HG03439 (cell line): ENCODE data around the gene B9D1.

ENCODE experiments used
- ATAC-seq: cut with Tn5 transposase; IDR thresholded peaks from one replicate; pipeline ENCODE4 v1.9.1; 2021; ENCODE audit warnings: mild to moderate bottlenecking, moderate library complexity; ENCODE audit not compliant: unreplicated experiment

Gene B9D1

DNA sequence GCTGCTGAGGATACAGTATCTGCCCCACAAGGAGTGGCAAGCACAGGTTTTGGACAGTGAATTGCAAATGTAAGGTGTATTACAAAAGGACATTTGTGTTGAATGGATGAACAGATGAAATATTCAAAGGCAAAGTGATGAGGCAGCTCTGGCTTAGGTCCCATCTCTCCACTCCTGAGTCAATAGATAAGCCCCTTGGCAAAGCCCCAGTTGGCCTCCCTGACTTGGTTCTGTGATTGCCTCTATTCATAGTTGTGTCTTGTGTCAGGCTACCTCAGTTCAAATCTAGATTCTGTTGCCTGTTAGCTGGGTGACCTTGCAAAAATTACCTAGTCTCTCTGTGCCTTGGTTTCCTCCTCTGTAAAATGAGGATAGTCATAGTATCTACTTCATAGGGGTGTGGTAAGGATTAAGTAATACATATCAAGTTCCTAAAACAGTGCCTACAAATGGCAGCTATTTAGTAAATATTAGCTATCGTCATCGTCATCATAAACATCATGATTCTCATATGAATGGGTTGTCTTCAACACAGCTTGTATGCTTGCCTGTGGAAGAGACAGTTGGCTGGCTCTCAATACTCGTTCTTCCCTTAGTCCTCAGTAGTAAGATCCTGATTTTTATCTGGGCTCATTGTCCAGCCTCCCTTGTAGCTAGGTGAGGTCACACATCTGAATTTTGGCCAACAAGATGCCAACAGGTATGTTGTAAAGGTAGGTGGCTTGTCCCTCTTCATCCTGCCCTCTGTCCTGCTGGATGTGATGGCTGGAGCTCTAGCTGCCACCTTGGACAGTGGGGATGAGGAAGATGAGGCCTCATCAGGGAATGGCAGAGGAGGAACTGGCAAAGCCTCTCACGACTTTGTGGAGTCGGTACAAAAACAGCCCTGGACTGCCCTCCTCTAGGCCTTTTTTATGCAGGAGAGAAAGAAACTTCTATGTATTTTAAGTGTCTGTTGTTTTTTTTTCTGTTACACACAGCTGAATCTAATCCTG lies 26.6 kb upstream of the B9D1 start:
- no peak for ATAC-seq

DNA sequence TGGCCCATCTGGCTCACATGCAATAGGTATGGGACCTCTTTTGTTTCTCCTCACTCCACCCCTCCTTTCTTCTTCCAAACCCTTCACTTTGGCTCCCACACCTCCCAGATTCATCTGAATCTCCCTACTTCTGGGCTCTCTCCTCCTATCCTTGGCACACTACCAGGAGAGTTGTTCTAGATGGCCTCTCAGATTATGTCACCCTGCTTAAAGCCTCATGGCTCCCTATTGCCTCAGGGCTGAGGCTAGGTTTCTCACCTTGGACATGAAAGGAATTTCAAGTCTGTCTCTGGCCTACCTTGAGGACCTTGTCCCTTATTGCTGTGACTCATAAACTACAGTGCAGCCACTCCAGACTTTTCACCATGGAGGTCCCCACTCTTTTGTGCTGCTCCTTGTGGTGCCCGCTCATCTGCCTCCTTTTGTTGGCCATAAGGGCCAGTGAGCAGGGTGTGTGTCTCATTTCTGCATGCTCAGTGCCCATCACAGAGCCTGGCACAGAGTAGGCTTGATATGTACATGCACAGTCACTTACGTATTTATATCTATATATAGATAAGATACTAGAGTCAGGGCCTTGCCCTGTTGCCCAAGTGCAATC lies 25.5 kb upstream of the B9D1 start:
- no peak for ATAC-seq

DNA sequence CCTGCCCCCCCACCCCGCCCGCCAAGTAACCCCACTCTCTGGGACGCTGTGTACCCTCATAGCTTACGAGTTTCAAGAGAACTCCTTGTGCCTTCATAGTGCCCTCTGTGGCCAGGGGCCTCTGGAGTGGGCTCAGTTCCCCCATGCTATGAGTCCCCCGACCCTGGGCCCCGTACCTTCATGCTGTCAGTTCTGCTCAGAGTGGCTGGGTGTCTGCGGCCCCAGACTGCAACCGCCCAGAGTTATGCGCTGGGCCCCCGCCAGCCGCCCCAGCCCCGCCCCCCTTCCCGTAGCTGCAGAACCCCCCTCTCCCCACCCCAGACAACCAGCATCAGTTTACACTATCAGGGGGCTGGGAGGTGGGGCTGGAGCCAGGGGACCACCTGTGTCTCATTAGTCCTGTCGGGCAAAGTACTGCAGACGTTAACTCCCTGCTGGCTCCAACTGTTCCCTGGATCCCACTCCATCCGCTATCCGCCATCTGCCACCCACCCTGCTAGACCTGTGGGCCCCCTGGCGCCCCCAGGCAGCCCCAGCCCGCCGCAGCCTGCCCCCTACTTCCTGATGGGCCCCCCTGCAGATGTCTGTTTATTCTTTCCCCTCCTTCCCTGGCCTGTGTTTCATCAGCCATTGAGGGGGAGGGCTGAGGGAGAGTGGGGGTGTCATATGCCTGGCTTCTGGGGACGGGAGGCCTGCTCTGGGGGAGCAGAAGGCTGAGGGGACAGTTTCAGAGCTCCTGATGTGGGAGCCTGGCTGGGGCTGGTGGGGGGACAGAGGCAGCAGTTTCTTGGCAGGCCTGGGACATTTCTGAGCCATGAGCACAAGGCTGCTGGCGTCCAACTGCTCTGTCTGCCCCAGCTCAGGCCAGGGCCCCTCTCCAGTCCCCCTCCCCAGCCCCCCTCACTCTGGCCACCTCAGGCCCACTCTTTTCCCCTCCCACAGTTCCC lies 24.7 kb upstream of the B9D1 start, which contains the start of gene MFAP4:
Gene MFAP4 (minus strand): TSS at position 217 of the 947 bp plus-strand sequence. CDS start 35 bp downstream, at position 182.
- ATAC-seq = no peak

DNA sequence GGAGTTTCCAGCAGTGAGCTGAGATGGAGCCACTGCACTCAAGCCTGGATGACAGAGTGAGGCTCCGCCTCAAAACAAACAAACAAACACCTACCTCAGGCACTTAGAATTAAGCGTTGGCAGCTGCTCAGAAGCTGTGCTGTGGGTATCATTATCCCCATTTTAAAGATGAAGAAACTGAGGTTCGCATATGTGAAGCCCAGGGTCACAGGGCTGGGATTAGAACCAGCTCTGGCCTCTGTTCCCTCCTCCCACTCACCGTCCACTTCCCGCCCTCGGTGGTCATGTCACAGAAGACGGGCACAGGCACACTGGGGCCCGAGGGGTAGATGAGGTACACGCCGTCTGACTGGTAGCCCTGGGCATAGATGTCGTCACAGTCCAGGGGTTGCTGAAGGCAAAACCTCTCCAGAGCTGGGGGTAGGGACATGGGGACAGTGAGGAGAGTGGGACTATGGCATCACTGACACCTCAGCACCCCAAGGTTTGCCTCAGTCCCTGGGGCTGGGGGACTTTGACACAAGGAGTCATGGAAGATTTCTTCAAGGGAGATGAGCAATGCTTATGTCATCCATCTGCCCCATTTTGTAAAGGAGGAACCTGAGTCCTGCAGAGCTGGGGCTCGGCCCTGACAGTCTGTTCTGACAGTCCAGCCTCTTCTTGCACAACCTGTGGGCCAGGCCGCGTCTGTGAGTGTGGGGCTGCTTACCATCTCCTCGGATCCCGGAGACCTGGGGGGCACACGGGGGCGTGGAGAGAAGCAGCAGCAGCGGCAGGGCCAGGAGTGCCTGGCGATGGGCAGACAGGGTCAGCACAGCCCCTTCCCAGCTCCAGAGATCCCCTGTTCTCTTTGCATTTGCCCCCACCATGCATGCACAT lies 23.8 kb upstream of the B9D1 start:
- ATAC-seq = no peak

DNA sequence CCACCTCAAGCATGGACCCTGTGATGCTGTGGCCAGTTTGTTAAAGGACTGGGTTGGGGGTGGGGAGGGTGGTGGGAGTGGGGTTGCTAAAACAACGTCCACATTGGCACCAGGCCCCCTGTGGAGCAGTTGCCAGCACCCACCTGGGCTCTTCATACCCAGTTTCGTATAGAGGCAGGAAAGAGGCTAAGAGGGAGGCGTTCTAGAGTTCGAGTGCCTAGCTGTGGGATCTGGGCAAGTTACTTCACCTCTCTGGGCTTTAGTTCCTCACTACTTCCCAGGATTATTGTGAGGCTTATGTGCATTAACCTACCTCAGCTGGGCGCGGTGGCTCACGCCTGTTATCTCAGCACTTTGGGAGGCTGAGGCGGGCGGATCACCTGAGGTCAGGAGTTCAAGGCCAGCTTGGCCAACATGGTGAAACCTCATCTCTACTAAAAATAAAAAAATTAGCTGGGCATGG lies 23.0 kb upstream of the B9D1 start:
- no peak for ATAC-seq

DNA sequence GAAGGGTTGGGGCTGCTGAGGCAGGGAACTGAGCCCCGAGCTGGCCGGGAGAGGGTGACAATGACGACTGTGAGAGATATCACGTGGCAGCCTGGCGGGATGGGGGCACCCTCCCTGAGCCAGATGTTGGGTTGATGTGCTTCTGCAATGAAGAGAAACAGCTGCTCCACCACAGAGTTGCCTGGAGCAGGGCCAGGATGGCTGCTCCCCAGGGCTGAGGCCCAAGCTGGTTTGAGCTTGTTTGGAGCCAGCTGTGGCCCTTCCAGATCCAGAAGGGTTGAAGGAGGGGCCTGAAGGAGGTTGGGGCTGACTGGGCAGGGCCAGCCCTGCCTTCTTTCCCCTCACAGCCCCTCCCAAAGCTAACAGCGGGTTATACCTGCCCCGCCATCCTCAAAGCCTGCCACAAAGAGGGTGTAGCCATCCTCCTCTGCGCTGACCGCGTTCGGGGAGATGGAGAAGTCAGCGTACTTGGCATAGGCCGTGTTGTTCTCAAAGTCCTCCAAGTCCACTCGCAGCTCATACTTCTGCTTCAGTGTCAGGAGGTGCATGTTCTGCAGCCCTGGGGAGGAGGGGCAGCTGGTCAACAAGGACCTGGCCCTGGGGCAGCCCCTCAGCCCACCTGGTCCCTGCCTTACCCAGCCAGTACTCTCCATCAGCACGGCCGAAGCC lies 22.3 kb upstream of the B9D1 start:
- no peak for ATAC-seq

DNA sequence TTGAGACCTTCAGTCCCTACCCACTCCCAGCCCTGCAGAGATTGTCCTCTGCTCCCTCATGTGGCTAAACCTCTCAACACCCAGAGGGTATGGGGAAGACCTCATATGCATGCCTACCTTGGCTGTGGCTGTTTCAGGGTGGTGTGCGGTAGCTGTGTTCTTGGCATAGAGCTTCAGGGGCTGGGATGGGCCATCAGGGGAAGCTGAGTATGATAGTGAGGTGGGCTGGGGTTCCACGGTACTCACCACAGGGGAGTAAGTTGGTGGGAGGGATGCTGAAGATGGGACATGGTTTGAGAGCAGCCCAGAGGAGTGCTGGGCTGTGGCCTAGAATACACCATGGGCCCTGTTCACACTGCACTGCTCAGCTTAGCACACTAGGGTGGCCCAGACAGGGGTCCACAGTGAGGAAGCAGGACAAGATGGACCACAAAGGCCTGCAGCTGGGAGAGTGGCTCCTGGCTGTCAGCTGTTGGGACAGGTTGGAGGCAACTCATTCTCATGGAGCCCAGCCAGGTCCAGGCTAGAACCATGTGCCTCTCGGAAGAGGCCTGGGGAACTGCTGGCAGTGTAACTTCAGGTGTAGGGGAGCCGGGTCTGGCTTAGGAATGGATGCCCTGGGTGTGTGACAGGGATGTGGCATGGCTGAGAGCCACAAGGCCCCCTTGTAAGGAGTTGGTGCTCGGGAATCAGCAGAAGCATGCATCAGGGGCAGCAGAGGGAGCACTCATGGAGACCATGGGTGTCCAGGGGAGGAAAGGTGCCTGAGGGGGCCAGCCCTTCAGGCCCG lies 21.4 kb upstream of the B9D1 start:
- no peak for ATAC-seq

DNA sequence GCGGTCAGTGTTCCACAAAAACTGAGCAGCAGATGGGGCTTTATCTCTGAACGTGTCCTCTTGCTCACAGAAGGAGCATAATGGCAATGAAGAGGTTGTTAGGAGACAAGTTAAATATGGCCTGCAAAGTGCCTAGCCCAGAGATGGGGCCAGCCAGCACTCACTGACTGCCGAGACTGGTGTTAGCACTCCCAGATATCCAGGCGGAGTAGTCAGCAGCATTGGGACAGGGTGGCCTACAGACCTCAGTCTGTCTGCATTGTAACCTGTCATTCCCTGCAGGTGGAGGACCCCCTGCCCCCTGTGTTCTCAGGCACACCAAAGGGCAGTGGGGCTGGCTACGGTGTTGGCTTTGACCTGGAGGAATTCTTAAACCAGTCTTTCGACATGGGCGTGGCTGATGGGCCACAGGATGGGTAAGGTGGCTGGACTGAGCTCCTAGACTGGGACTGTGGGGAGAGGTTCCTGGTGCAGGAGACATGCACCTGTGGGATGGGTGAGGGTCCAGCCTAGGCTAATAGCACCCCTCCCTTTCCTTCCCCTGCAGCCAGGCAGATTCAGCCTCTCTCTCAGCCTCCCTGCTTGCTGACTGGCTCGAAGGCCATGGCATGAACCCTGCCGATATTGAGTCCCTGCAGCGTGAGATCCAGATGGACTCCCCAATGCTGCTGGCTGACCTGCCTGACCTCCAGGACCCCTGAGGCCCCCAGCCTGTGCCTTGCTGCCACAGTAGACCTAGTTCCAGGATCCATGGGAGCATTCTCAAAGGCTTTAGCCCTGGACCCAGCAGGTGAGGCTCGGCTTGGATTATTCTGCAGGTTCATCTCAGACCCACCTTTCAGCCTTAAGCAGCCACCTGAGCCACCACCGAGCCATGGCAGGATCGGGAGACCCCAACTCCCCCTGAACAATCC lies 20.3 kb upstream of the B9D1 start:
- ATAC-seq = no peak

DNA sequence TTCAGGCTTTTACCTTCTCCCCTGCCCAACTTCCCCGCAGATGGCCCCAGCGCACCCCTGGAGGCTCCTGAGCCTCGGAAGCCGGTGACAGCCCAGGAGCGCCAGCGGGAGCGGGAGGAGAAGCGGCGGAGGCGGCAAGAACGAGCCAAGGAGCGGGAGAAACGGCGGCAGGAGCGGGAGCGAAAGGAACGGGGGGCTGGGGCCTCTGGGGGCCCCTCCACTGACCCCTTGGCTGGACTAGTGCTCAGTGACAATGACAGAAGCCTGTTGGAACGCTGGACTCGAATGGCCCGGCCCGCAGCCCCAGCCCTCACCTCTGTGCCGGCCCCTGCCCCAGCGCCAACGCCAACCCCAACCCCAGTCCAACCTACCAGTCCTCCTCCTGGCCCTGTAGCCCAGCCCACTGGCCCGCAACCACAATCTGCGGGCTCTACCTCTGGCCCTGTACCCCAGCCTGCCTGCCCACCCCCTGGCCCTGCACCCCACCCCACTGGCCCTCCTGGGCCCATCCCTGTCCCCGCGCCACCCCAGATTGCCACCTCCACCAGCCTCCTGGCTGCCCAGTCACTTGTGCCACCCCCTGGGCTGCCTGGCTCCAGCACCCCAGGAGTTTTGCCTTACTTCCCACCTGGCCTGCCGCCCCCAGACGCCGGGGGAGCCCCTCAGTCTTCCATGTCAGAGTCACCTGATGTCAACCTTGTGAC lies 19.4 kb upstream of the B9D1 start:
- no peak for ATAC-seq

DNA sequence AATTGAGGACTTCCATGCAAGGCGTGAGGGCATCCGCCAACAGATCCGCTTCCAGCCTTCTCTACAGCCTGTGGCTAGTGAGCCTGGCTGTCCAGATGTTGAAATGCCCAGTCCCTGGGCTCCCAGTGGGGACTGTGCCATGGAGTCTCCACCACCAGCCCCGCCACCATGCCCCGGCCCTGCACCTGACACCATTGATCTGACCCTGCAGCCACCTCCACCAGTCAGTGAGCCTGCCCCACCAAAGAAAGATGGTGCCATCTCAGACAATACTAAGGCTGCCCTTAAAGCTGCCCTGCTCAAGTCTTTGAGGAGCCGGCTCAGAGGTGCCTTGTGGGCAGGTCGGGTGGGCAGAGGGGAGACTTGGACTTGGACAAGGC lies 18.8 kb upstream of the B9D1 start:
- no peak for ATAC-seq

DNA sequence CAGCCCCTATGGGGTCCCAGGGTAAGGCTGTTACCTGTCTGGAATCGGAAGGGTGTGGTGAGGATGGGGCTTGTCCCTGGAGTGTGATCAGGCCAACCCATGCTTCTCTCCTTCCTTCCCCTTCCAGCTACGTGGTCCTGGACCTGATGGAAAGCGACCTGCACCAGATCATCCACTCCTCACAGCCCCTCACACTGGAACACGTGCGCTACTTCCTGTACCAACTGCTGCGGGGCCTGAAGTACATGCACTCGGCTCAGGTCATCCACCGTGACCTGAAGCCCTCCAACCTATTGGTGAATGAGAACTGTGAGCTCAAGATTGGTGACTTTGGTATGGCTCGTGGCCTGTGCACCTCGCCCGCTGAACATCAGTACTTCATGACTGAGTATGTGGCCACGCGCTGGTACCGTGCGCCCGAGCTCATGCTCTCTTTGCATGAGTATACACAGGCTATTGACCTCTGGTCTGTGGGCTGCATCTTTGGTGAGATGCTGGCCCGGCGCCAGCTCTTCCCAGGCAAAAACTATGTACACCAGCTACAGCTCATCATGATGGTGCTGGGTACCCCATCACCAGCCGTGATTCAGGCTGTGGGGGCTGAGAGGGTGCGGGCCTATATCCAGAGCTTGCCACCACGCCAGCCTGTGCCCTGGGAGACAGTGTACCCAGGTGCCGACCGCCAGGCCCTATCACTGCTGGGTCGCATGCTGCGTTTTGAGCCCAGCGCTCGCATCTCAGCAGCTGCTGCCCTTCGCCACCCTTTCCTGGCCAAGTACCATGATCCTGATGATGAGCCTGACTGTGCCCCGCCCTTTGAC lies 18.2 kb upstream of the B9D1 start:
- no peak for ATAC-seq

DNA sequence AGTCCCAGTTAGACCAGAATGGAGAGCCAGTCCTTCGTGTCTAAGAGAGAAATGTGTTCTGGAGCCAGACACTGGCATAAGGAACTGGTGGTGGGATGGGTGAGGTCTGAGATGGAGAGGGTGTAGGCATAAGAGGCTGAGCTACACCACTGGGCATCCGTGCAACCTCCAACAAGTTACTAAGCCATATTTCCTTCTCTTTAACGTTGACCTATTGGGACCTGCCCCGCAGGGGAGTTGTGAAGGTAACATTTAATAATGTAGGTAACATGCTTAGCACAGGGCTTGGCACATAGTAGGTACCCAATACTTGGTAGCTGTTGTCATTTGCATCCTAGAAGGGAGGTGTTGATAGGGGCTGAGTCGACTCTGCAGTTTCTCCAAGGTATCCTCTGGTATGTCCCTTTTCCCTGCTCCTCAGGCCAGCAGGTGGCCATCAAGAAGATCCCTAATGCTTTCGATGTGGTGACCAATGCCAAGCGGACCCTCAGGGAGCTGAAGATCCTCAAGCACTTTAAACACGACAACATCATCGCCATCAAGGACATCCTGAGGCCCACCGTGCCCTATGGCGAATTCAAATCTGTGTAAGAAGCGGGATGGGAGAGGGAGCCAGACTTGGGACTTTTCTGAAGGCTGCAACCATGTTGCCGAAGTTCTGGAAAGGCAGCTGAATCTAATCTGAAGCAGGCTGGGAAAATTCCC lies 17.0 kb upstream of the B9D1 start:
- no peak for ATAC-seq

DNA sequence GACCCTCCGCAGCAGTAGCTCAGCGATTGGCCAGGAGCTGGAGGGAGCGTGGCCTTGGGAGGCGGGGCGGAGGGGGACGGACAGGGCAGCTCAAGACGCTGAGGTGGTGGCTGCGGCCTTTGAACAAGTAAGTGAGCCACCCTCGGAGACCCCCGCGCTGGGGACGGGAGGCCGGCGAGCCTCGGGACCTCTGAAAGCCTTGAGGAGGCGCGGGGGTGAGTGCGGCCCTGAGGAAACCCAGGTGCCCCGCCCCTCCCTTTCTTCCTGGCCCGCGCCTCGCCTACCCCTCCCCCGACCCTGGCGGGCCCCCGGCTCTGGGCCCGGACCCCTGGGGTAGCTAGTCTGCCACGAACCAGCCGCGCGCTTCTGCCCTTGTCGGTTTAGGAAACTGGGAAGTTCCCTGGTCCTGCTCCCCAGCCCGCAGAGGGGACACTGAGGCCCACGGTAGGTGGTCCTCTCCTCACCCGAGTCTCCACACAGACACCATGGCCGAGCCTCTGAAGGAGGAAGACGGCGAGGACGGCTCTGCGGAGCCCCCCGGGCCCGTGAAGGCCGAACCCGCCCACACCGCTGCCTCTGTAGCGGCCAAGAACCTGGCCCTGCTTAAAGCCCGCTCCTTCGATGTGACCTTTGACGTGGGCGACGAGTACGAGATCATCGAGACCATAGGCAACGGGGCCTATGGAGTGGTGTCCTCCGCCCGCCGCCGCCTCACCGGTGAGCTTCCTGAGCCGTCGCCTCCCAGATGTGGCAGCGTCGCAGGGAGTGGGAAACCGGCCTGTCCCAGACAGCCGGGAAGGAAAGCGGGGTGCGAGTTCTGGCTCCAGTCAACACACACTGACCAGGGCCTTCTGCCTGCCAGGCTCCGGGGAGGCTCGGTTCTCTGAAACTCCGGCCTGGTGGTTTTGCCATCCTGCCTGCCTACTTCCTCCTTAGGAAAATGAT lies 16.2 kb upstream of the B9D1 start, which contains the start of gene MAPK7:
Gene MAPK7 (plus strand): TSS at position 83 of the 945 bp plus-strand sequence. CDS start 403 bp downstream, at position 486.
- no peak for ATAC-seq
